ENCODE data around the gene STX4. TPM values are rescaled to one million over a fixed set of nuclear protein-coding genes. Genes with fewer than 3 reads are reported as not detected.

Gene STX4
- total RNA-seq, 4 donors from 2014 or later: 50.8 to 163 (median 79.7) TPM

- Histone ChIP-seq H3K36me3 (no peaks in the 10 kb centered on the region), H3K9me3 (no peaks in the 10 kb centered on the region), H3K27ac (no peak overlapping the region), H3K4me3 (no peak overlapping the region), H3K27me3 (no peaks in the 10 kb centered on the region), H3K4me1 (no peaks in the 10 kb centered on the region)
- no peak for DNase-seq
- intact Hi-C loops (cut with DNase I; ENCODE audit: low total_unique reads) (no loop called here), in situ Hi-C loops (cut with MboI; ENCODE audit: low pct_ligation_motif_present in 1 of 4, low pct_unique_long_range_greater_than_20kb in 1 of 4, low sequenced_read_pairs in 3 of 4) (no loop called here)
- no peak for TF ChIP-seq CTCF (IDR thresholded peaks at IDR 0.05)
- no peak for TF ChIP-seq EP300 (IDR thresholded peaks at IDR 0.05; ENCODE audit: low read depth)
- TF ChIP-seq POLR2AphosphoS5 (IDR thresholded peaks at IDR 0.05): no peak
- TF ChIP-seq POLR2A (IDR thresholded peaks at IDR 0.05): no peak
- 76 to 88% methylated on average over 1 to 3 of the region's 3 CpGs for whole genome bisulfite sequencing, 2 donors (ENCODE audit: low coverage in 1 of 2)
Observed at GRCh38 chr16:31020536-31020935, 12.8 kb upstream of the STX4 start.

GRCh38 chr16:31022544-31023251 lies 10.7 kb upstream of the STX4 start:
- WGBS, 2 donors (ENCODE audit: low coverage in 1 of 2): 50 to 74% methylated on average over 1 to 12 of the region's 12 CpGs
- no peak overlapping the region for H3K27ac ChIP-seq
- intact Hi-C loops (cut with DNase I; ENCODE audit: low total_unique reads): no loop called here
- H3K4me1 ChIP-seq: no peaks in the 10 kb centered on the region
- no peak overlapping the region for H3K4me3 ChIP-seq
- TF ChIP-seq EP300 (IDR thresholded peaks at IDR 0.05; ENCODE audit: low read depth): no peak
- TF ChIP-seq POLR2A (IDR thresholded peaks at IDR 0.05): no peak
- no peak for TF ChIP-seq POLR2AphosphoS5 (IDR thresholded peaks at IDR 0.05)
- TF ChIP-seq CTCF (IDR thresholded peaks at IDR 0.05): no peak
- no peaks in the 10 kb centered on the region for H3K36me3 ChIP-seq
- H3K9me3 ChIP-seq: no peaks in the 10 kb centered on the region
- H3K27me3 ChIP-seq: no peaks in the 10 kb centered on the region
- in situ Hi-C loops (cut with MboI; ENCODE audit: low pct_ligation_motif_present in 1 of 4, low pct_unique_long_range_greater_than_20kb in 1 of 4, low sequenced_read_pairs in 3 of 4): no loop called here
- no peak for DNase-seq

- in situ Hi-C loops (cut with MboI; ENCODE audit: low pct_ligation_motif_present in 1 of 4, low pct_unique_long_range_greater_than_20kb in 1 of 4, low sequenced_read_pairs in 3 of 4) (no loop called here), intact Hi-C loops (cut with DNase I; ENCODE audit: low total_unique reads) (no loop called here)
- Histone ChIP-seq H3K4me1 (no peaks in the 10 kb centered on the region), H3K36me3 (no peaks in the 10 kb centered on the region), H3K27ac (no peak overlapping the region), H3K9me3 (no peaks in the 10 kb centered on the region), H3K27me3 (no peaks in the 10 kb centered on the region), H3K4me3 (no peak overlapping the region)
- TF ChIP-seq POLR2A (IDR thresholded peaks at IDR 0.05): no peak
- TF ChIP-seq EP300 (IDR thresholded peaks at IDR 0.05; ENCODE audit: low read depth): no peak
- no peak for TF ChIP-seq POLR2AphosphoS5 (IDR thresholded peaks at IDR 0.05)
- no peak for TF ChIP-seq CTCF (IDR thresholded peaks at IDR 0.05)
- DNase-seq: no peak
- WGBS, 2 donors (ENCODE audit: low coverage in 1 of 2): 83 to 96% methylated on average over 2 to 4 of the region's 4 CpGs
Observed at GRCh38 chr16:31023252-31023602, 10.1 kb upstream of the STX4 start.

- no peak for DNase-seq
- in situ Hi-C loops (cut with MboI; ENCODE audit: low pct_ligation_motif_present in 1 of 4, low pct_unique_long_range_greater_than_20kb in 1 of 4, low sequenced_read_pairs in 3 of 4) (no loop called here), intact Hi-C loops (cut with DNase I; ENCODE audit: low total_unique reads) (no loop called here)
- Histone ChIP-seq H3K27ac (no peak overlapping the region), H3K9me3 (no peaks in the 10 kb centered on the region), H3K36me3 (no peaks in the 10 kb centered on the region), H3K4me1 (no peaks in the 10 kb centered on the region), H3K4me3 (no peak overlapping the region), H3K27me3 (no peaks in the 10 kb centered on the region)
- TF ChIP-seq POLR2A (IDR thresholded peaks at IDR 0.05): no peak
- TF ChIP-seq EP300 (IDR thresholded peaks at IDR 0.05; ENCODE audit: low read depth): no peak
- no peak for TF ChIP-seq CTCF (IDR thresholded peaks at IDR 0.05)
- no peak for TF ChIP-seq POLR2AphosphoS5 (IDR thresholded peaks at IDR 0.05)
- 72 to 81% methylated on average over 4 to 6 of the region's 6 CpGs for WGBS, 2 donors (ENCODE audit: low coverage in 1 of 2)
Observed at GRCh38 chr16:31023627-31024226, 9.6 kb upstream of the STX4 start.
